ENCODE data around the gene SULT2B1.

- TF ChIP-seq POLR2A (IDR thresholded peaks at IDR 0.05), result no peak
- no peak for TF ChIP-seq CTCF (IDR thresholded peaks at IDR 0.05)
- TF ChIP-seq POLR2AphosphoS5 (IDR thresholded peaks at IDR 0.05), result no peak
These were observed 93.6 kb downstream of the SULT2B1 start for GRCh38 chr19:48645620-48646000.

Measured in prostate gland (tissue), 2 donors.